Measurements from ENCODE around the gene TARS3. TPM values are rescaled to one million over a fixed set of nuclear protein-coding genes. Genes with fewer than 3 reads are reported as not detected.
A peak's percentile ranks its signal among the peaks of the same experiment; 100 is the strongest.
"Not testable (repeated sequence)": the region's sequence is repeated elsewhere in the genome, so short reads cannot be mapped to it uniquely, and the experiment has no call there.

TARS3 gene
- total RNA-seq, 1 experiment from 2014 or later = 10.8 TPM

GRCh38 chr15:101641894-101642293 is 82.4 kb downstream of the TARS3 start:
- in situ Hi-C loops (cut with HindIII; ENCODE audit: low pct_unique_long_range_greater_than_20kb, low sequenced_read_pairs) = no loop called here
- DNase-seq (ENCODE audit: low read depth, low spot score) = peak; percentile 10

DNA sequence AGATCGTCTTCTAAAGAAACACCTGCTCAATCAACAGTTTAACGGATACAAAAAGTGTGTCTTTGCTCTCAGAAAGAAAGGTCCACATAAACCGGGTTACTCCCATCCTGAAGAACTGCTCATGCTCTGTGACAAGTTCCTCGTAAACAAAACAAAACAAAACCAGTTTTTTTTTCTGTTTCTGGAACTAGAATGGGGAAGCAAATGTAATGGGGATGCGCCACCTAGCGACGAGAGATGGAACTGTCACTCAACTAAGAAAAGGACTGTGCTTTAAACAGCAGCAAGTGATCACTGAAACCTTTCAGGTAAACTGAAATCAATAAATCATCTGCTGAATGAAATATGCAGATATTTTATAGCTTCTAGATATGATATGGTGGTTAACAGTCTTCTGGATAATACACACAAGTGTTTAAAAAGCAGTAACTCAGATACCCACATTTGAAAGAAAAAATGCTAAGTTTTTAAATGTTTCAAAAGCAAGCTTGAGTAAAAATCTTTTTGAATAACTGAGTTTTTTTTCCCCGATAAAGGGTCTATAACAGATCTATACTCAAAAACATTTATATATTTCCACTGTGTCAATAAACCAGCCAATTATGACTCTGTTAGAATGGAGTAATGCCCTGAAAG is 83.0 kb downstream of the TARS3 start:
- in situ Hi-C loops (cut with HindIII; ENCODE audit: low pct_unique_long_range_greater_than_20kb, low sequenced_read_pairs) = no loop called here
- DNase-seq (ENCODE audit: low read depth, low spot score) = peak; percentile 72

- in situ Hi-C loops (cut with HindIII; ENCODE audit: low pct_unique_long_range_greater_than_20kb, low sequenced_read_pairs) = no loop called here
- no peak for DNase-seq (ENCODE audit: low read depth, low spot score)
These were observed 84.6 kb downstream of the TARS3 start for GRCh38 chr15:101639667-101640066.

GRCh38 chr15:101637919-101638318 is 86.4 kb downstream of the TARS3 start:
- in situ Hi-C loops (cut with HindIII; ENCODE audit: low pct_unique_long_range_greater_than_20kb, low sequenced_read_pairs) = no loop called here
- no peak for DNase-seq (ENCODE audit: low read depth, low spot score)

GRCh38 chr15:101637516-101637915 is 86.8 kb downstream of the TARS3 start:
- in situ Hi-C loops (cut with HindIII; ENCODE audit: low pct_unique_long_range_greater_than_20kb, low sequenced_read_pairs) = no loop called here

DNA sequence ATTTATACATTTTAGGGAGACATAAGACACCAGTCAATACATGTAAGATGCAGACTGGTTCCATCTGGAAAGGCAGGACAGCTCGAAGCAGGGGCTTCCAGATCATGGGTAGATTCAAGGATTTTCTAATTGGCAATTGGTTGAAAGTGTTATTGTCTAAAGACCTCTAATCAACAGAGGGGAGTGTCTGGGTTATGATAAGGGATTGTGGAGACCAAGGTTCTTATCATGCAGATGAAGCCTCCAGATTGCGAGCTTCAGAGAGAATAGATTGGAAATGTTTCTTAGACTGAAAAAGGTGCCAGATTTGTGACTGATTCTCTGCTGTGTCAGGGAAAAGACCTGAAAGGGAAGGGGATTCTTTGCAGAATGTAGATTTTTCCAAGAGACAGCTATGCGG is 87.2 kb downstream of the TARS3 start:
- in situ Hi-C loops (cut with HindIII; ENCODE audit: low pct_unique_long_range_greater_than_20kb, low sequenced_read_pairs) = no loop called here

More at GRCh38 chr15:101637516-101637915, 86.8 kb downstream of the TARS3 start:
- no peak for DNase-seq (ENCODE audit: low read depth, low spot score)

DNA sequence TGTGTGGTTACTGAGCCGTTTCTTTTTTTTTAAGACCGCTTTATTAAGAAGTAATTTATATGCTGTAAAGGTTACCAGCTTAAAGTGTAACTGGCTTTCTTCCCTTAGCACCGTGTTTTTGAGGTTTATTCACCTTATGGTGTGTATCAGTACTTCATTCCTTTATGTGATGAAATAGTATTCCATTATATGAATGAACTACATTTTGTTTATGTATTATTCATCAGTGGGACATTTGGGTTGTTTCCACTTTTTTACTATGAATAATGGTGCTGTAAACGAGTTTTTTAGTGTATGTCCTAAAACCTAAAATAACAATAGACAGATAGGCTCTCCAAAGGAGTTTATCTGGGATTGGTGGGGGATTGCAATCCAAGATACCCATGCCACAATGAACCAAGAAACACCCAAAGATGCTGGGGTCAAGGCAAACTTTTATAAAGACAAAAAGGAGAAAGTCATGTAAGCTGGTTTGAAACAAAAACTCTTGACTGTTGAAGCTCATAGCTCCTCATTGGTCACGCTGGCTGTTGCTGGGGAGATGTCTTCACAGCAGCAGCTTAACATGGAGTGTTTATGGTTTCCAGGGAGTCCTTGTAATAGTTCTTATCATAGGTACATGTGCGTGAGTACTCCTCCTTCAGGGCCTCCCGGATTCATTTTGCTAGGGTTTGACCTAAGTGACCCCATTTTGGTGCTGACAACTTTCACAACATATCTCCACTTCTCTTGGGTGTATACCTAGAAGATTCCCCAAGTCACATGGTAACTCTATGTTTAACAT is 88.1 kb downstream of the TARS3 start:
- in situ Hi-C loops (cut with HindIII; ENCODE audit: low pct_unique_long_range_greater_than_20kb, low sequenced_read_pairs) = no loop called here
- DNase-seq (ENCODE audit: low read depth, low spot score) = no peak

More for the DNA sequence above, 87.2 kb downstream of the TARS3 start:
- no peak for DNase-seq (ENCODE audit: low read depth, low spot score)

DNA sequence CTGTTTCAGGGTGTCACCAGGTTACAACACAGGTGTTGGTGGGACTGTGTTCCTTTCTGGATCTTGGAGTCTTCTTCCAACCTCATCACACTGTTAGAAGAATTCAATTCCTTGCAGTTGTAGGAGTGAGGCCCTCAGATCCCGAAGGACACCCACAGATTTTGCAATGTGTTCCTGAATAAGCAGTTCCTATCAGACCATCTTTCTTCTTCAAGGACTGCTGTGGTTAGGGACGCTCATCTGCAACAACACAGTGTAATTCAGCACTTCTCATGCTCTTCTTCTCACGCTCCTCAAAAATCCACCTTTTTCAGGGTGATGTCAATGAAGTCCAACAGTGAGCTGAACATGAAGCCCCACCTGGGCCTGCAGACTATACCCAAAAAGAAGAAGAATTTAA is 90.9 kb downstream of the TARS3 start:
- in situ Hi-C loops (cut with HindIII; ENCODE audit: low pct_unique_long_range_greater_than_20kb, low sequenced_read_pairs) = no loop called here
- DNase-seq (ENCODE audit: low read depth, low spot score) = no peak

DNA sequence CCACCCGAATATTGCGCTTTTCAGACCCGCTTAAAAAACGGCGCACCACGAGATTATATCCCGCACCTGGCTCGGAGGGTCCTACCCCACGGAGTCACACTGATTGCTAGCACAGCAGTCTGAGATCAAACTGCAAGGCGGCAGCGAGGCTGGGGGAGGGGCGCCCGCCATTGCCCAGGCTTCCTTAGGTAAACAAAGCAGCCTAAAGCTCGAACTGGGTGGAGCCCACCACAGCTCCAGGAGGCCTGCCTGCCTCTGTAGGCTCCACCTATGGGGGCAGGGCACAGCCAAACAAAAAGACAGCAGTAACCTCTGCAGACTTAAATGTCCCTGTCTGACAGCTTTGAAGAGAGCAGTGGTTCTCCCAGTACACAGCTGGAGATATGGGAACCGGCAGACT is 97.5 kb downstream of the TARS3 start:
- DNase-seq (ENCODE audit: low read depth, low spot score); in situ Hi-C loops (cut with HindIII; ENCODE audit: low pct_unique_long_range_greater_than_20kb, low sequenced_read_pairs): not testable (repeated sequence)

DNA sequence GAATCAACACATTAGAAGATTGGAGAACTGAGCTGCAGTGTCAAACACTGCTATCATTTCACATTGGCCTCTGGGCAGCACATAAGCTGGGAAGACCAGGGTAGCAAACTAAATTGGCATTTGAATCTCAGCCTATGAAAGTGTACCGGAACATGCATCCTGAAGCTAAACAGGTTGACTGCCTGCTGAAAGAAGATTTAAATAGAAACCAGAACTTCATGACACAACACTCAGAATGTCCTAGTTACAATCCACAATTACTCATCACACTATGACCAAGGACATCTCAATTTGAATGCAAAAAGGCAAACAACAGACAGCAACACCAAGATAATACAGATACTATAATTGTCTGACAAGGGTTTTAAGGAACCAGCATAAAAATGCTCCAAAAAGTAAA is 98.3 kb downstream of the TARS3 start:
- DNase-seq (ENCODE audit: low read depth, low spot score) = no peak
- in situ Hi-C loops (cut with HindIII; ENCODE audit: low pct_unique_long_range_greater_than_20kb, low sequenced_read_pairs) = no loop called here

DNA sequence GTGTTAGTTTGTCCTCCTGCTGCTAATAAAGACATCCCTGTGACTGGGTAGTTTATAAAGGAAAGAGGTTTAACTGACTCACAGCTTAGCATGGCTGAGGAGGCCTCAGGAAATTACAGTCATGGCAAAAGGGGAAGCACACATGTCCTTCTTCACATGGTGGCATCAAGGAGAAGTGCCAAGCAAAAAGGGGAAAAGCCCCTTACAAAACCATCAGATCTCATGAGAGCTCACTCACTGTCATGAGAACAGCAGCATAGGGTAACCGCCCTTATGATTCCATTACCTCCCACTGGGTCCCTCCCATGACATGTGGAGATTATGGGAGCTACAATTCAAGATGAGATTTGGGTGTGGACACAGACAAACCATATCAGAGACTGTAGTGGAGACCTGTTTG is 99.1 kb downstream of the TARS3 start:
- no peak for DNase-seq (ENCODE audit: low read depth, low spot score)
- in situ Hi-C loops (cut with HindIII; ENCODE audit: low pct_unique_long_range_greater_than_20kb, low sequenced_read_pairs) = no loop called here

- DNase-seq (ENCODE audit: low read depth, low spot score) = no peak
- in situ Hi-C loops (cut with HindIII; ENCODE audit: low pct_unique_long_range_greater_than_20kb, low sequenced_read_pairs) = no loop called here
These were observed 100.6 kb downstream of the TARS3 start for GRCh38 chr15:101623367-101624304.

DNA sequence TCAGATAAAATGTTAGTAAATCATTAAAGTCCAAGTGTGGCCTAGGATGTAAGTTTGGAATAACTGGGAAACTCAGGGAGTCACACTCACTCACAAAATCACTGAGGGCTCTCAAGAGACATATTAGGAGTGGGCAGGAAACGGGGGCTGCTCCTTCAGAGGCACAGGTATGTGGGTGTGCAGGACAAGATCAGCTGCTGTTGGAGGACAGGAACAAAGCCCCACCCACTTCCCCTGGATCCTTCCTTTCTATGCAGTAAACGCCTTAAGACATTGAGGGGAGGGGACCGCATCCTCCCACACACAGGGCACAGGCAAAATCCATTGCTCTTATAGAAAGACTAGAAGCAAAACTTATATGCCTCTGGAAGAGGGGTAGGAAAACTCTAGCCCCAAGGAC is 102.3 kb downstream of the TARS3 start:
- no peak for DNase-seq (ENCODE audit: low read depth, low spot score)
- in situ Hi-C loops (cut with HindIII; ENCODE audit: low pct_unique_long_range_greater_than_20kb, low sequenced_read_pairs) = no loop called here

GRCh38 chr15:101620671-101621070 is 103.6 kb downstream of the TARS3 start:
- in situ Hi-C loops (cut with HindIII; ENCODE audit: low pct_unique_long_range_greater_than_20kb, low sequenced_read_pairs) = no loop called here

DNA sequence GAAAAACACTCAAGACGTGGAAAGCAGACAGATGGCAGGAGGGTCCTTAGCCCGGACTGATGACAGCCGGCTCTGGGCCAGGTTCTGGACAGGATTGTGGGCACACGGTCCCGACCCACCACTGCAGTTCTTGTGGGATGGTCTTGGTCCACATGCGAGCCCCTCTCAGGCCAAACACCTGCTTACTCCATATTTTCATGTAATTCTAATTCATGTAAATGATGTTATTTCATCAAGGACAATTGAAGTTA is 104.7 kb downstream of the TARS3 start:
- in situ Hi-C loops (cut with HindIII; ENCODE audit: low pct_unique_long_range_greater_than_20kb, low sequenced_read_pairs) = no loop called here
- DNase-seq (ENCODE audit: low read depth, low spot score) = no peak

More at GRCh38 chr15:101620671-101621070, 103.6 kb downstream of the TARS3 start:
- DNase-seq (ENCODE audit: low read depth, low spot score) = no peak

DNA sequence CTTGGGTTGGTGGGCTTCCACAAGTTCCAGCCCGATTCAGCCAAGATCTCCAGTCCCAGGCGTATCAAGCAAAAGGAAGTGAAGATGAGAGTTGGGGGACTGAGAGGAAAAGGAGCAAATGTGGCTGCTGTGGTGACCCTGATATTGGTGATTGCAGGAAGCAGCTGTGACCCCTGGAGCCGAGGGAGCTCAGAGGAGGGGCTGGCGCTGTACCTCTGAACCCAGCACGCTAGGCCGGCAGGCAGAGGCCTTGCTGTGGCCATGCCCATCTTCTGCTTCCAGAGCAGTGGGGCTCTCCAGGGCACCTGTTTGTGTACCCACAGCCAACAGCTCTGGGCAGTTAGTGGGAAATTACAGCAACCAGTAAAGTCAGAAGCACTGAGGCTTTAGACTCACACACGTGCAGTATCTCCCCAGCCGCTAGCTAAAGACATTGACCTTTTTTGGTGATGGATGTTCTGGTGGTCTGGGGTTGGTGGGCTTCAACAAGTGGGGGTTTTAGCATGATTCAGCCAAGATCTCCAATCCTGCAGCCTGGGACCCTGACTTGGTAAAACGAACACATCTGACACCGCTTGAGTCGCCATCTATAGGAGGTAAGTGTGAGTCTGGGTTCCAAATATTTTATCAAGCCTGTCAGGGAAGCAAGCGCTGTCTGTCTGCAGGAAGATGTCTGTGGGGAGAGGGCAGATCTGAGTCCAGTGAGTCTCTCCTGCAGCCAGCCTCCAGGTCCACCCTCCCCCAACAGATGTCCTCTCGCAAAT is 105.2 kb downstream of the TARS3 start:
- in situ Hi-C loops (cut with HindIII; ENCODE audit: low pct_unique_long_range_greater_than_20kb, low sequenced_read_pairs) = no loop called here

GRCh38 chr15:101618076-101618475 is 106.2 kb downstream of the TARS3 start:
- DNase-seq (ENCODE audit: low read depth, low spot score) = no peak
- in situ Hi-C loops (cut with HindIII; ENCODE audit: low pct_unique_long_range_greater_than_20kb, low sequenced_read_pairs) = no loop called here

More for the DNA sequence above, 105.2 kb downstream of the TARS3 start:
- no peak for DNase-seq (ENCODE audit: low read depth, low spot score)
